Liver (tissue), 9 donors: ENCODE data around the gene OLR1. TPM values are rescaled to one million over a fixed set of nuclear protein-coding genes. Genes with fewer than 3 reads are reported as not detected.

Experiments
- DNase-seq: peaks from one replicate; pipeline ENCODE4 v3.0.0-alpha.2; 2017; ENCODE audit warnings: low spot score
- H3K27ac ChIP-seq, 2 donors: one replicate each; pipeline ENCODE4 v1.7.0; 2013; ENCODE audit warnings: inconsistent platforms in 2 of 2, low read length in 2 of 2, control low read depth in 1 of 2, low read depth in 1 of 2, mild to moderate bottlenecking in 1 of 2
- H3K27me3 ChIP-seq, 4 donors: one replicate each; pipeline versions ENCODE4 v1.6.1 to v1.7.0; 2013; ENCODE audit warnings: low read length in 3 of 4, inconsistent platforms in 1 of 4, mild to moderate bottlenecking in 1 of 4, moderate library complexity in 1 of 4; ENCODE audit not compliant: control insufficient read depth in 4 of 4, insufficient read depth in 4 of 4
- H3K36me3 ChIP-seq, 4 donors: one replicate each; pipeline versions ENCODE4 v1.6.1 to v1.7.0; 2013; ENCODE audit warnings: low read length in 3 of 4, mild to moderate bottlenecking in 3 of 4, low read depth in 1 of 4, moderate library complexity in 1 of 4; ENCODE audit not compliant: control insufficient read depth in 4 of 4, insufficient read depth in 3 of 4
- H3K4me1 ChIP-seq, 4 donors: one replicate each; pipeline versions ENCODE4 v1.6.1 to v1.7.0; 2013; ENCODE audit warnings: low read length in 3 of 4, mild to moderate bottlenecking in 3 of 4, moderate library complexity in 1 of 4; ENCODE audit not compliant: control insufficient read depth in 4 of 4, insufficient read depth in 4 of 4
- H3K4me3 ChIP-seq, 3 donors: one replicate each; pipeline versions ENCODE4 v1.6.1 to v1.7.0; 2013; ENCODE audit warnings: low read length in 3 of 3, control low read depth in 1 of 3, low read depth in 1 of 3, mild to moderate bottlenecking in 1 of 3
- H3K9ac ChIP-seq, 2 donors: one replicate each; pipeline ENCODE4 v1.7.0; 2013; ENCODE audit warnings: low read length in 2 of 2, mild to moderate bottlenecking in 2 of 2, moderate library complexity in 2 of 2, control low read depth in 1 of 2, low read depth in 1 of 2
- H3K9me3 ChIP-seq, 4 donors: one replicate each; pipeline versions ENCODE4 v1.6.1 to v1.7.0; 2013; ENCODE audit warnings: low read length in 3 of 4; ENCODE audit not compliant: control insufficient read depth in 4 of 4
- ATF3 ChIP-seq: IDR thresholded peaks from 2 replicates; pipeline ENCODE4 v1.6.1; 2016; ENCODE audit warnings: antibody characterized with exemption
- EGR1 ChIP-seq, 2 donors: IDR thresholded peaks; 2 replicates each; pipeline ENCODE4 v1.6.1; 2016 to 2018; ENCODE audit warnings: antibody characterized with exemption in 2 of 2, low read depth in 2 of 2
- FOXA1 ChIP-seq: IDR thresholded peaks from 2 replicates; pipeline ENCODE4 v1.6.1; 2016; ENCODE audit warnings: antibody characterized with exemption
- FOXA2 ChIP-seq: IDR thresholded peaks from 2 replicates; pipeline ENCODE4 v1.6.1; 2016; ENCODE audit warnings: antibody characterized with exemption
- GABPA ChIP-seq, 2 donors: IDR thresholded peaks in 1 of 2; conservative IDR thresholded peaks in 1 of 2; 2 replicates each; pipeline ENCODE4 v1.6.1; 2016; ENCODE audit warnings: antibody characterized with exemption in 2 of 2, mild to moderate bottlenecking in 1 of 2, moderate library complexity in 1 of 2
- HNF4A ChIP-seq, 2 donors: conservative IDR thresholded peaks; 2 replicates each; pipeline ENCODE4 v1.6.1; 2016; ENCODE audit warnings: antibody characterized with exemption in 2 of 2, mild to moderate bottlenecking in 2 of 2
- HNF4G ChIP-seq: IDR thresholded peaks from 2 replicates; pipeline ENCODE4 v1.6.1; 2016; ENCODE audit warnings: antibody characterized with exemption
- JUND ChIP-seq, 2 donors: IDR thresholded peaks; 2 replicates each; pipeline ENCODE4 v1.6.1; 2016; ENCODE audit warnings: antibody characterized with exemption in 2 of 2
- MAX ChIP-seq: IDR thresholded peaks from 2 replicates; pipeline ENCODE4 v1.6.1; 2016; ENCODE audit warnings: antibody characterized with exemption
- NR2F2 ChIP-seq: IDR thresholded peaks from 2 replicates; pipeline ENCODE4 v1.6.1; 2016; ENCODE audit warnings: antibody characterized with exemption
- RAD21 ChIP-seq, 2 donors: IDR thresholded peaks; 2 replicates each; pipeline ENCODE4 v1.6.1; 2016; ENCODE audit warnings: antibody characterized with exemption in 2 of 2, mild to moderate bottlenecking in 2 of 2
- RXRA ChIP-seq, 2 donors: IDR thresholded peaks; 2 replicates each; pipeline ENCODE4 v1.6.1; 2017 to 2018; ENCODE audit warnings: antibody characterized with exemption in 2 of 2, mild to moderate bottlenecking in 1 of 2
- TAF1 ChIP-seq: conservative IDR thresholded peaks from 2 replicates; pipeline ENCODE4 v1.6.1; 2016; ENCODE audit warnings: antibody characterized with exemption, mild to moderate bottlenecking
- ZBTB33 ChIP-seq: IDR thresholded peaks from 2 replicates; pipeline ENCODE4 v1.6.1; 2016; ENCODE audit warnings: antibody characterized with exemption
- WGBS: extraction: QIAGEN DNeasy Blood & Tissue Kit; methylation state at CpG from one replicate; pipeline ENCODE4 v1.1.7; 2013; 5-methylcytosine and 5-hydroxymethylcytosine counted together
- polyA plus RNA-seq, 2 donors: library from polyadenylated mRNA; stranded (reverse) in 1 of 2; unstranded in 1 of 2; fragments of 200-250 nt in 1 of 2; fragments of >200 nt in 1 of 2; fragmentation: Nextera tagmentation in 1 of 2; extraction: Ambion mirVana in 1 of 2; gene quantifications; one replicate each; pipeline versions ENCODE4 v1.2.1 to v1.2.3, GENCODE V29; 2013 to 2015
- total RNA-seq, 2 donors: library from RNA; depleted of rRNA; stranded (reverse); fragments of >200 nt; gene quantifications; one replicate each; pipeline ENCODE4 v1.2.3, GENCODE V29; 2014
- donor health status: healthy.
- donor health status: healthy.
- donor health status: healthy.
- donor health status: healthy.
- donor health status: healthy.

Gene OLR1
- total and polyA plus RNA-seq, 4 donors, result 0.13 to 0.37 TPM; not detected in 2

- TF ChIP-seq ZBTB33, result no peak
- TF ChIP-seq RAD21 (IDR thresholded peaks at IDR 0.05), result peak; percentile 78 to 85
- no peak for TF ChIP-seq FOXA2
- TF ChIP-seq HNF4G, result no peak
- TF ChIP-seq RXRA (IDR thresholded peaks at IDR 0.05), result no peak
Observed at GRCh38 chr12:10153271-10154144, 18.4 kb downstream of the OLR1 start (continued).

- WGBS, result 62% methylated on average over 2 of the region's 2 CpGs
- no peak overlapping the region for H3K9ac ChIP-seq
- no peak overlapping the region for H3K4me3 ChIP-seq
- peaks cover 0 to 3% (median 0%) of the 10 kb centered on the region in 4 donors for H3K9me3 ChIP-seq
- TF ChIP-seq FOXA1, result no peak
- no peaks in the 10 kb centered on the region for H3K36me3 ChIP-seq
- peaks cover 0 to 11% (median 4%) of the 10 kb centered on the region in 4 donors for H3K4me1 ChIP-seq
- H3K27ac ChIP-seq, result no peak overlapping the region
- DNase-seq, result no peak
- H3K27me3 ChIP-seq, result no peaks in the 10 kb centered on the region
Observed at GRCh38 chr12:10151621-10152020, 20.3 kb downstream of the OLR1 start.

GRCh38 chr12:10147714-10148403 is 24.1 kb downstream of the OLR1 start:
- no peak overlapping the region for H3K4me3 ChIP-seq
- WGBS, result 92% methylated on average over 5 of the region's 5 CpGs
- peaks cover 0 to 3% (median 0%) of the 10 kb centered on the region in 4 donors for H3K9me3 ChIP-seq
- peaks cover 0 to under 1% (median 0%) of the 10 kb centered on the region in 4 donors for H3K4me1 ChIP-seq
- H3K27ac ChIP-seq, result no peak overlapping the region
- TF ChIP-seq GABPA (IDR thresholded peaks at IDR 0.05 in 1 of 2, conservative IDR thresholded peaks at IDR 0.05 in 1 of 2), result no peak
- TF ChIP-seq TAF1, result no peak
- TF ChIP-seq ZBTB33, result no peak
- TF ChIP-seq HNF4G, result no peak
- TF ChIP-seq MAX, result no peak
- no peak for TF ChIP-seq FOXA1
- no peak for TF ChIP-seq EGR1 (IDR thresholded peaks at IDR 0.05; ENCODE audit: low read depth in 2 of 2)
- no peak for TF ChIP-seq ATF3
- TF ChIP-seq NR2F2, result no peak
- TF ChIP-seq HNF4A (conservative IDR thresholded peaks at IDR 0.05), result no peak
- TF ChIP-seq JUND (IDR thresholded peaks at IDR 0.05), result no peak
- no peaks in the 10 kb centered on the region for H3K27me3 ChIP-seq
- H3K36me3 ChIP-seq, result no peaks in the 10 kb centered on the region
- DNase-seq, result no peak
- no peak overlapping the region for H3K9ac ChIP-seq
